SHP77 (cell line): ENCODE results near the gene SLC9A8.

ENCODE experiments used
- DNase-seq, 2 experiments: peaks; one replicate each; lab custom pipeline; 2025; lab: John Stamatoyannopoulos, UW

SLC9A8 gene

DNA sequence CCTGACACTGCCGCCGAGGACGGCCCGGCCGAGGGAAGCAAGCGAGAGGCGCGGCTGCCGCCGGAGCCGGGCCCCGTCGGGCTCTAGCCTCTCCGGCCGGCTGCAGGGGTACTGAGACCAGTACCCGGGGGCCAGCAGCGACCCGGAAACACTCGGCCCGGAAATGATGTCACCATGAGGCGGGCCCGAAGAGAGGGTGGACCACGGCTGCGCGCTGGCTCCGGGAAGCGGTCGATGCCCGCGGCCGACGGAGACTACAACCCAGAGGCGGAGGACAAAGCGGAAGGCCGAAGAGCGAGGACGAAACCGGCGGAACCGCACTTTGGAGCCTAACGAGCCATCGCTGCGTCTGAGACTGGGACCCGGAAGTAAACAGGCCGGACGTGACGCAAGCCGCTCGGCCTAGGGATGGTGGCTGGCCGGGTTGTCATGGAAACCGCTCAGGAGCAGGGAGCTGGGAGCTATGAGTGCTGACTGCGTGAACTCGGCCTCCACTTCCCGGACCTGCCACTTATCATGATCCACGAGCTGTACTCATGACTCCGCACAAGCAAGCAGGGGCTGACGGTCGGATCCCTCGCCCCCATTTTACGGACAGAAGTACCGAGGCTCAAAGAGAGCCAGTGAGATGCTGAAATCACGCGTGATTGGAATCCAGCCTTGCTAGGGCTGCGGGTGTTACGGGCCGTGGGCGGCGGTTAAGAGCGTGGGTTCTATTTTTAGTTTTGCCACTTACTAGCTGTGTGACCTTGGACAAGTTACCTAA, 102.9 kb downstream of the SLC9A8 start, which contains the start of gene SPATA2:
TSS of gene SPATA2 (minus strand) at position 150 of the 766 bp plus-strand sequence. CDS start 7,039 bp downstream, outside the sequence.
- peak; percentile 91 to 95 for DNase-seq

DNA sequence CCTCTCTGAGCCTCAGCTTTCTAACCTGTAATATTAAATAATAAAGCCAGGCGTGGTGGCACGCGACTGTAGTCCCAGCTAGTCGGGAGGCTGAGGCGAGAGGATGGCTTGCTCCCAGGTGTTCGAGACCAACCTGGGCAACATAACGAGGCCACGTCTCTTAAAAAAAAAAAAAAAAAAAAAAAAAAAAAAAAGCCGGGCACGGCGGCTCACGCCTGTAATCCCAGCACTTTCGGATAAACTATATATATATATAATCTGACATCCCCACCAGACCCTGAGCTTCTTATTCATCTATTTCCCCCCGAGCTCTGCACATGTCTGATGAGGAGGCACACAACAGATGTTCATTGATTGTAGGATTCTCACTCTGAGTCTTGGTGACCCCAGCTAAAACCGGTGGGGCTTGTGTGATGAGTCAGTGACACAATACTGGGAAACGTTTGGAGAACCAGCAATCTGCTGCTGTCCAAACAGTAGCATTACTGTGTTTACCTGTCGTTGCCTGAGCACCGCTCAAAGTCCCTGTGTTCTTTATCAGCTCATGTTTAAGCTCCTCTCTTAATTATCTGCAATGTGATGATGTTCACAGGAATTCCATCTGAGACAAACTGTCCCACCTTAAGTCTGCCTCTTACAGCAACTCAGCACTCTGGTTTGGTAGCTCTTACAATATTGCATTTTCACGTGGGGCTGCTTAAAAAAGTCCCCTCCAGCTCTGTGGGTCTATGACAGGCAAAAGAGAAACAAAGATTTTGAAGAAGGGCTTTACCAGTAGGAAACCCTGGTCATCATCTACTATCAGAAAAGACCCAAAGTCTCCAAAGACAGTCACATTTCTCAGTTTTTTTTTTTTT, 103.7 kb downstream of the SLC9A8 start:
- peak; percentile 20 to 41 for DNase-seq

- DNase-seq, result no peak
These were observed 105.8 kb downstream of the SLC9A8 start for GRCh38 chr20:49918446-49918845.

DNA sequence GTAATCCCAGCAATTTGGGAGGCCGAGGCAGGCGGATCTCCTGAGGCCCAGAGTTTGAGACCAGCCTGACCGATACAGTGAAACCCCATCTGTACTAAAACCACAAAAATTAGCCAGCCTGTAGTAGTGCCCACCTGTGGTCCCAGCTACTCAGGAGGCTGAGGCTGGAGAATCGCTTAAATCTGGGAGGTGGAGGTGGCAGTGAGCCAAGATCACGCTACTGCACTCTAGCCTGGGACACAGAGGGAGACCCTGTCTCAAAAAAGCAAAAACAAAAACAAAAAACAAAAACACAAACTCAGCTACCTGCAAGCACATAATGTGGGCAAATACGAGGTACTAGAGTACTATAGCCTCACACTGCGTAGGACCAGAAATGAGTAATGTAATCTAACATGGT, 106.4 kb downstream of the SLC9A8 start:
- DNase-seq, result no peak

- DNase-seq, result no peak
These were observed 106.8 kb downstream of the SLC9A8 start for GRCh38 chr20:49919461-49919860.

DNA sequence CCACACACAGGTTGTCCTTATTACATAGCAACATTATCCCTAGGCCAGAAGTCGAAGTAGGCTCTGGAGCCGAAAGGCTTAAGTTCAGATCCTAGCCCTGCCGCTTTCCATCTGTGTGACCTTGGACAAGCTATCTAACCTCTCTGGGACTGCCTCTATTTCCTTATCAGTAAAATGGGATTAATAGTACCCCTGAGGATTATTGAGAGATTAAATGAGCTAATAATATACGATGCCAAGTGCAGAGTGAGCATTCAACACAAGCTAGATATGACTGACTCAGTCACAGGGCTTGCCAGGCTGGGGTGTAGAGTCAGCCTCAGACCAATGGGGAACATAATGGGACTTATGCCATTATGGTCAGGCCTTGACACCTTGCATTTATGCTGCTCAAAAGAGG, 111.6 kb downstream of the SLC9A8 start:
- no peak for DNase-seq

DNA sequence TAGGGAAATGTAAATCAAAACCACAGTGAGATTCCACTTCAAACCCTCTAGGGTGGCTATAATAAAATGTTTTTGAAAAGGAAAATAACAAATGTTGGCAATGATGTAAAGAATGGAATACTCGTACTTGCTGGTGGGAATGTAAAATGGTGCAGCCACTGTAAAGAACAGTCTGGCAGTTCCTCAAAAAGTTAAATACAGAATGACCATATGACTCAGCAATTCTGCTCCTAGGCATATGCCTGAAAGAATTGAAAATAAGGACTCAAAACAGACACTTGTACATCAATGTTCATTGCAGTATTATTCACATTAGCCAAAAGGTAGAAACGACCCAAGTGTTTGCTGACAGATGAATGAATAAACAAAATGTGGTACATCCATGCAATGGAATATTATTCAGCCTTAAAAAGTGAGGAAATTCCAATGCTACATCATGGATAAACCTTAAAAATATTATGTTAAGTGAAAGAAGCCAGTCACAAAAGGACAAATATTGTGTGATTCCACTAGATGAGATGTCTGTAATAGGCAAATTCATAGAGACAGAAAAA, 113.3 kb downstream of the SLC9A8 start:
- DNase-seq, result no peak

- peak; percentile 62 to 73 for DNase-seq
These were observed 115.9 kb downstream of the SLC9A8 start for GRCh38 chr20:49928411-49929141.

DNA sequence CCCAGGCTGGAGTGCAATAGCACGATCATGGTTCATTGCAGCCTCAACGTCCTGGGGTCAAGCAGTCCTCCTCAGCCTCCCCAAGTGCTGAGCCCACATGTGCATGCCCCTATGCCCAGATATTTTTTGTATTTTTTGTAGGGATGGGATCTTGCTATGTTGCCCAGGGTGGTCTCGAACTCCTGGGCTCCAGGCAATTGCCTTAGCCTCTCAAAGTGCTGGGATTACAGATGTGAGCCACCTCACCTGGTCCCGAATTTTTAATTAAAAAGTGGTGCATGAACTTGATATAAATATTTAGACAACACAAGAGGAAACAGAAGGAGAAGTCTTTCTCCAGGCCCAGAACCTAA, 116.5 kb downstream of the SLC9A8 start:
- no peak for DNase-seq

GRCh38 chr20:49935746-49936152, 123.1 kb downstream of the SLC9A8 start:
- DNase-seq, result no peak

- peak; percentile 85 to 87 for DNase-seq
These were observed 123.8 kb downstream of the SLC9A8 start, which contains the start of gene RNF114 for GRCh38 chr20:49936153-49937026. RNF114 (plus strand) TSS chr20:49936397; CDS start chr20:49936413, 16 bp downstream.

GRCh38 chr20:49937027-49937929, 124.7 kb downstream of the SLC9A8 start:
- no peak for DNase-seq

- DNase-seq, result no peak
These were observed 125.8 kb downstream of the SLC9A8 start for GRCh38 chr20:49938173-49939163.

- no peak for DNase-seq
These were observed 128.8 kb downstream of the SLC9A8 start for GRCh38 chr20:49941456-49941855.
